GM12875 (cell line): ENCODE results near the gene CPSF4.

Experiments used
- H3K4me3 ChIP-seq: one replicate; pipeline ENCODE4 v1.5.1; 2011; ENCODE audit warnings: low read depth, low read length, control low read depth
- TF ChIP-seq, protein P1 (sequence below): IDR thresholded peaks from 2 replicates; pipeline ENCODE4 v1.5.1; 2011; ENCODE audit warnings: low read depth, mild to moderate bottlenecking, control low read depth, inconsistent platforms, low read length, moderate library complexity, borderline replicate concordance; ENCODE audit not compliant: insufficient read depth

CPSF4 gene

DNA sequence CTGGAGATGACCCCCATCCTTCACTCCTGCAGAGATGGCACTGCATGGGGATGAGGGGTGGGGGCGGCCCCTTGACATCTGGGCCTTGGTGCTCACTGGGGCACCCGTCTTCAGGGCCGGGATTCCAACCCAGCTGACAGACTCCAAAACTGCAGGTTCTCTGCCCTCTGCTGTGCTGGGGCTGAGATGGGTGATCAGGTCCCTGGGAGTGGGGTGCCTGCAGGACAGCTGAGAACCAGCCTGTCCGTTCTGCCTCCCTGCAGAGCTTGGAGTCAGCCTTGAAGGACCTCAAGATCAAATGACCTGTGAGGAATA lies 44.6 kb upstream of the CPSF4 start:
- no peak overlapping the region for H3K4me3 ChIP-seq
- TF ChIP-seq, protein P1, sequence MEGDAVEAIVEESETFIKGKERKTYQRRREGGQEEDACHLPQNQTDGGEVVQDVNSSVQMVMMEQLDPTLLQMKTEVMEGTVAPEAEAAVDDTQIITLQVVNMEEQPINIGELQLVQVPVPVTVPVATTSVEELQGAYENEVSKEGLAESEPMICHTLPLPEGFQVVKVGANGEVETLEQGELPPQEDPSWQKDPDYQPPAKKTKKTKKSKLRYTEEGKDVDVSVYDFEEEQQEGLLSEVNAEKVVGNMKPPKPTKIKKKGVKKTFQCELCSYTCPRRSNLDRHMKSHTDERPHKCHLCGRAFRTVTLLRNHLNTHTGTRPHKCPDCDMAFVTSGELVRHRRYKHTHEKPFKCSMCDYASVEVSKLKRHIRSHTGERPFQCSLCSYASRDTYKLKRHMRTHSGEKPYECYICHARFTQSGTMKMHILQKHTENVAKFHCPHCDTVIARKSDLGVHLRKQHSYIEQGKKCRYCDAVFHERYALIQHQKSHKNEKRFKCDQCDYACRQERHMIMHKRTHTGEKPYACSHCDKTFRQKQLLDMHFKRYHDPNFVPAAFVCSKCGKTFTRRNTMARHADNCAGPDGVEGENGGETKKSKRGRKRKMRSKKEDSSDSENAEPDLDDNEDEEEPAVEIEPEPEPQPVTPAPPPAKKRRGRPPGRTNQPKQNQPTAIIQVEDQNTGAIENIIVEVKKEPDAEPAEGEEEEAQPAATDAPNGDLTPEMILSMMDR, result no peak

DNA sequence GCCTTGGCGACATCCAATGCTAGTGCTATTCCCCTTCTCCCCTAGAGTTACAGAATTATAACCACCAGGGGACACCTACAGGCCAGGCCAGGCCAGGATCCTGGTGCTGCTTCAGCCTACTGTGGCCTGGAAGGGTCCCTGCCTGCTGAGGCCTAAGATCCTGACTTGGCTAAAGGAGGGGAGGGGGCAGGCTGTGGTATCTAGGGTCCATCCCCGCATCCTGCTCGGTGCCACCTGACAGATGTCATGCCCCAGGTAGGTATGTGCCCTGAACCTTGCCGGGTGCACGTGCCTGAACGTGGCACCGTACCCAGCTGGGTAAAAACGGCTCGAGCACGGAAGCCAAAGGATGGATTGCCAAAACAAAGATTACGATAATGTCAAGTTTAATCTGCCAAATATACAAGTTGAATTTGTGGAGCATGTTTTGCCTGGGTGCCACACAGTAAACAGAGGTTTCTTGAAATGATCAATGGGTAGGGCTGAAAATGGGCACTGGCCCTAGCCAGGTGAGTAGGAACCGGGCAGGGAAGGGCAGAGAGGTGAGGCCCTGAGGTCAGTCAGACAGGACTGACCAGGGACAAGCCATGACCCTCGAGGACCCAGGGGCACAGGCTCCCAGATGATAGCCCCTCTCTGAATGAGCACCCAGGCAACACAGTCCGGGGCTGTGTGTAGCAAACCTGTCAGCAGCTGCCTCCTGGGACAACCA lies 43.0 kb upstream of the CPSF4 start:
- TF ChIP-seq, protein P1, result no peak
- no peak overlapping the region for H3K4me3 ChIP-seq

DNA sequence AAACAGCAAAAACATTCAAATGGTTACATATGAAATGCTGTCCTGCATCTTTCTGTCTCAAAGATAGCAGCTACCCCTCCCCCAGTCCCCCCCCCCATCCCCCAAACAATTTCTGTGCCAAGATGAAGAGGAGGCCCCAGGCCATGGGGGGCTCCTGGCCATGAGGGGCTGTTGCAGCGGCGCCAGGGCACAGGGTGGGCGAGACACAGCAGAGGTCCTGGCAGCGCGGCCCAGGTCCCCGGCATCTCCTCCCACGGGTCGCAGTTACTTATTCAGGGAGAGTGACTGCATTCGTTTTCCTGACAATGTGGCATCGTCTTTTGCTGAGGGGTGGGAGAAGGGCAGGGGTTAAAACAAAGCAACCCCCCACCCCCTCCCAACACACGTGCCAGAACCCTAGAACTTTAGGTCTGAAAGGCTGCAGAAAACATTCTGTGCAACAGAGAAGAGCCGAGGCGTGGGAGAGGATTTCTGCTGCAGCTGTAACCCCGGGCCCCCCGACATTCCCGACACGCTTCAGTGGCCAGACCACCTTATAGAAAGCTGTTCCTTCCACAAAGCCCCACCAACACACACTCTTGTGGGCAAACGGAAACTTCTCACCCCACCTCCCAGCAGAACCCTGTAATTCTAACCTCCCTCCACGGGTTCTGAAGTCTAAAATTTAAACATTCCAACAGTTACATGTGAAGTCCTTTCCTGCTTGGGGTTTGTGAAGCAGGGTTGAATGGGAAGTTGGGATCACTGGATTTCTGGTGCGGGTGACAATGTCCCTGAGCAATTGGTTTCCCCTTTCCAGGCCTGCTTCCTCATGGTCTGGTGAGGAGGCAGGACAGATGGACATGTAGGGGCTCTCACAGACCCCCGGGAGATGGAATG lies 42.1 kb upstream of the CPSF4 start:
- TF ChIP-seq, protein P1, result no peak
- H3K4me3 ChIP-seq, result no peak overlapping the region

DNA sequence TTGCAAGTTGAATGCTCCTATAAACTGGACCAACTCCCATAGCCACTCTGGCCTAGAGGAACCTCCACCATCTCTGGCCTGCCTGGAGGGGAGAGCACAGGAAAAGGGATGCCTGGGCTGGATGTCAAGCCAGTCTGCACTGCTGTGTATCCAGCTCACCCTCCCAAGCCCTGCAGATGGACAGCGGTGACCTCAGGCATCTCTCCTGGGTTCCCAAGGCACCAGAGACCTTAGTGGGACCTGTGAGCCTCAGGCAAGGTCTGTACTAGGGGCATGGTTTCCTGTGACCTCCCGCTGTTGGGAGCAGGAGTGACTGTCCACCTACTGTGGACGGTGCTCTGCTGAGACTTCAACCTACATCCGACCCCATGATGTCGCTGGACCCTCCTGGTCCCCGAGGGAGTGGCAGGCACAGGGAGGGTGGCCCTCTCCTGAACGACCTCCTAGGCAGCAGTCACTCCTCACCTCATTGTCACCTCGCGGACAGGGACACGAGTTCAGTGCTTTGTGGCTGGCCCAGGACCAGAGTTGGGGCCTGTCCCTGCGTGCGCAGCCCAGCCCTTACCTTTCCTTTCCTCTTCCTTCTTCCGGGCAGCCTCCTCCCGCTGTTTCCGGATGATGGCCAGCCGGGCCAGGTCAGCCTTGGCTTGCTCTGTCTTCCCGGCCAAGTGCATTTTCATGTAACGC lies 41.3 kb upstream of the CPSF4 start:
- TF ChIP-seq, protein P1, result no peak

DNA sequence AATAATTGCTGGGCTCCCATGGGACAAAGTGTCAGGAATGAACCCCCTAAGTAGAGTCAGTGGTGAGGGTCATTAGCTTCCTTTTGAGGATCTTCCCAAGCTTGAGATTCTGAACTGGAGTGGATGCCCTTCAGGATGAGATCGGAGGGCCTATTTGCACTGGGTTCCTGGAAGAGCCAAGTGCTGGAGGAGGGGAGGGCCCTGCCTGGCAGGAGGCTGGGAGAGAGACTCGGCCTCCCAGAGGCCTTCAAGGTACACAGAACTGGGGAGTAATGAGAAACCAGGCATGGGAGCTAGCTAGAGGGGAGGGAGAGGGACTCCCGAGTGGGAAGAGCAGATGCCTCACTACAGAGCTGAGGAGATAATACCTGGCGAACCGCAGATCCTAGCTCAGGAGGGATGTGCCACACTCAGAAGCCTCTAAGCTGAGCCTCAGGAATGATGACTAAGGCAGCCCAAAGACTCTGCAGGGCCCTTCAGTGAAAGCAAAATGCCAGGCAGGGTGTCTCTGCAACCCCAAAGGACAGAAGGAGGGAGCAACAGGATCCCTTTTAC lies 39.8 kb upstream of the CPSF4 start:
- TF ChIP-seq, protein P1, result no peak
- no peak overlapping the region for H3K4me3 ChIP-seq

More for the DNA sequence above, 41.3 kb upstream of the CPSF4 start:
- H3K4me3 ChIP-seq, result no peak overlapping the region

DNA sequence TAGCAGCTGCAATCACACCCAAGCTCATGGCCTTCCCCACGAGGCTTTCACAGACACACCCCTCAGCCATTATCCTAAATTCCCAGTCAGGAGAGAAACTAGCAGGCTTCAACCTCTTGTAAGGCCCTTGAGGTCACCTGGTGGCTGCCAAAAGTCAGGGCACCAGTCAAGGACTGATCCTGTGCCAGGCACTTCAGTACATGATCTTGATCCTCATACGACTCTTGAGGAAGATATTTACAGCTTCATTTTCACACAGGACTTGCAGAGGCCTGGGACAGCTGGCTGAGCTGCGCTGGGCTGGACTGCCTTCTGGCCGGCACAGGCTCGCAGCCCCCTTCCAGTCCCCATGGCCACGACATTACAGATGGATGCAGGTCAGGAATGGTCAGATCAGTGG lies 39.1 kb upstream of the CPSF4 start:
- no peak overlapping the region for H3K4me3 ChIP-seq
- TF ChIP-seq, protein P1, result no peak
